Thyroid gland (tissue), 4 donors: Measurements from ENCODE around the gene TPRG1. TPM values are rescaled to one million over a fixed set of nuclear protein-coding genes. Genes with fewer than 3 reads are reported as not detected.

Experiments used
- DNase-seq, 2 donors: peaks; one replicate each; pipeline ENCODE4 v3.0.0-alpha.2; 2019
- H3K27ac ChIP-seq, 3 donors: fragments of 200-600 bp; sonication (generic); 1 replicate in 2 of 3; 2 replicates in 1 of 3; pipeline ENCODE4 v1.5.1; 2016 to 2019; ENCODE audit warnings: mild to moderate bottlenecking in 1 of 3, moderate library complexity in 1 of 3
- H3K27me3 ChIP-seq: fragments of 200-600 bp; sonication (generic); one replicate; pipeline ENCODE4 v1.5.1; 2019
- H3K36me3 ChIP-seq, 2 donors: fragments of 200-600 bp; sonication (generic); one replicate each; pipeline ENCODE4 v1.5.1; 2016 to 2019
- H3K4me1 ChIP-seq, 2 donors: fragments of 200-600 bp; sonication (generic); one replicate each; pipeline ENCODE4 v1.5.1; 2017 to 2019
- H3K4me3 ChIP-seq, 3 donors: fragments of 200-600 bp; sonication (generic); replicated peaks in 1 of 3; 1 replicate in 2 of 3; 2 replicates in 1 of 3; pipeline ENCODE4 v1.5.1; 2016; ENCODE audit warnings: mild to moderate bottlenecking in 1 of 3
- H3K9me3 ChIP-seq: fragments of 200-600 bp; sonication (generic); one replicate; pipeline ENCODE4 v1.5.1; 2017
- CTCF ChIP-seq, 6 experiments: fragments of 200-600 bp in 3 of 6; fragments of 450-650 bp in 3 of 6; sonication (generic) in 3 of 6; IDR thresholded peaks; one replicate each; pipeline ENCODE4 v1.5.1; 2016 to 2019; ENCODE audit warnings: antibody characterized with exemption in 6 of 6, mild to moderate bottlenecking in 2 of 6, inconsistent platforms in 1 of 6, moderate library complexity in 1 of 6
- POLR2A ChIP-seq, 2 donors: fragments of 450-650 bp; IDR thresholded peaks; one replicate each; pipeline ENCODE4 v1.6.1; 2017; ENCODE audit warnings: antibody characterized with exemption in 2 of 2, mild to moderate bottlenecking in 2 of 2, moderate library complexity in 1 of 2
- WGBS, 2 donors: methylation state at CpG; one replicate each; pipeline ENCODE4 v1.1.5; 2017; 5-methylcytosine and 5-hydroxymethylcytosine counted together
- intact Hi-C: fragments of 100-400 bp; cut with DNase I; formaldehyde crosslinking; loops from one replicate; pipeline ENCODE4 v1.15.1; 2023
- total RNA-seq, 4 donors: library from RNA; depleted of rRNA; stranded (reverse); fragments of >200 nt; gene quantifications; one replicate each; pipeline ENCODE4 v1.2.3, GENCODE V29; 2016

The TPRG1 gene
- total RNA-seq, 4 donors from 2014 or later, result 2.0 to 10.5 (median 5.7) TPM

GRCh38 chr3:189368384-189368783 is 196.6 kb downstream of the TPRG1 start:
- TF ChIP-seq POLR2A (IDR thresholded peaks at IDR 0.05) (no peak), CTCF (IDR thresholded peaks at IDR 0.05) (no peak)
- WGBS, 2 donors, result 84 to 89% methylated on average over 4 of the region's 4 CpGs
- intact Hi-C loops, result no loop called here
- Histone ChIP-seq H3K4me1 (no peaks in the 10 kb centered on the region), H3K9me3 (no peaks in the 10 kb centered on the region), H3K27me3 (no peaks in the 10 kb centered on the region), H3K4me3 (no peak overlapping the region), H3K36me3 (no peaks in the 10 kb centered on the region), H3K27ac (no peak overlapping the region)
- DNase-seq, result no peak

- H3K27me3 ChIP-seq, result no peaks in the 10 kb centered on the region
- H3K9me3 ChIP-seq, result no peaks in the 10 kb centered on the region
- TF ChIP-seq POLR2A (IDR thresholded peaks at IDR 0.05) (no peak), CTCF (IDR thresholded peaks at IDR 0.05) (no peak)
- no peak overlapping the region for H3K27ac ChIP-seq
- H3K4me3 ChIP-seq, result no peak overlapping the region
- no peak for DNase-seq
- H3K36me3 ChIP-seq, result no peaks in the 10 kb centered on the region
- H3K4me1 ChIP-seq, result no peaks in the 10 kb centered on the region
- intact Hi-C loops, result no loop called here
- WGBS, 2 donors, result 89 to 91% methylated on average over 5 of the region's 5 CpGs
Measured at GRCh38 chr3:189369636-189370035, 197.9 kb downstream of the TPRG1 start.

GRCh38 chr3:189372243-189372642 is 200.5 kb downstream of the TPRG1 start:
- 55 to 57% methylated on average over 3 of the region's 3 CpGs for WGBS, 2 donors
- Histone ChIP-seq H3K36me3 (no peaks in the 10 kb centered on the region), H3K4me3 (no peak overlapping the region), H3K4me1 (no peaks in the 10 kb centered on the region), H3K27me3 (no peaks in the 10 kb centered on the region), H3K9me3 (no peaks in the 10 kb centered on the region), H3K27ac (no peak overlapping the region)
- DNase-seq, result no peak
- intact Hi-C loops, result no loop called here
- TF ChIP-seq POLR2A (IDR thresholded peaks at IDR 0.05) (no peak), CTCF (IDR thresholded peaks at IDR 0.05) (no peak)
